GM18909 (cell line): ENCODE measurements around the gene ADAMTS8.

ENCODE experiments used
- ATAC-seq: cut with Tn5 transposase; IDR thresholded peaks from one replicate; pipeline ENCODE4 v1.9.1; 2021; ENCODE audit warnings: mild to moderate bottlenecking; ENCODE audit not compliant: unreplicated experiment, poor library complexity

ADAMTS8 gene

GRCh38 chr11:130421199-130421585 lies 7.2 kb downstream of the ADAMTS8 start:
- ATAC-seq, result no peak

GRCh38 chr11:130420478-130421198 lies 7.8 kb downstream of the ADAMTS8 start:
- no peak for ATAC-seq

DNA sequence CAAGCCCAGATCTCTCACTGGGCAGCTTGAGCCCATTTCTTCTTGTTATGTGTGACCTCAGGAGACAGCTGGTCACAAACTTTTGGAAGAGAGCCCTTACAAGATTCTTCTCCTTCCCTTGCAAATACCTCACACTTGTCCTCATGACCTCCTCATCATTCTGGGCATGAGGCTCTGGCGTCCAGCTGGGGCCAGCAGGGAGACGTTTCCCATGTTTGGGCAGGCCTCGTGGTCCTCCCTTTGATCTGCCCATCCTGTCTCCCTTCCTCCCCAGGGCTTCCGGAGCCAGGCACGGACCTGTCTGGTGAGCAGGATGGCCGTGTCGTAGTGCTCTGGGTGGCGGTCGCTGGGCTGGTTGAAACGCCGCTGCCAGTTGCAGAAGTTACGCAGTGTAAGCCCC lies 9.7 kb downstream of the ADAMTS8 start:
- ATAC-seq, result no peak

- no peak for ATAC-seq
These were observed 10.2 kb downstream of the ADAMTS8 start for GRCh38 chr11:130418210-130418609.

- ATAC-seq, result no peak
These were observed 11.5 kb downstream of the ADAMTS8 start for GRCh38 chr11:130416906-130417305.

- no peak for ATAC-seq
These were observed 11.9 kb downstream of the ADAMTS8 start for GRCh38 chr11:130416530-130416882.

DNA sequence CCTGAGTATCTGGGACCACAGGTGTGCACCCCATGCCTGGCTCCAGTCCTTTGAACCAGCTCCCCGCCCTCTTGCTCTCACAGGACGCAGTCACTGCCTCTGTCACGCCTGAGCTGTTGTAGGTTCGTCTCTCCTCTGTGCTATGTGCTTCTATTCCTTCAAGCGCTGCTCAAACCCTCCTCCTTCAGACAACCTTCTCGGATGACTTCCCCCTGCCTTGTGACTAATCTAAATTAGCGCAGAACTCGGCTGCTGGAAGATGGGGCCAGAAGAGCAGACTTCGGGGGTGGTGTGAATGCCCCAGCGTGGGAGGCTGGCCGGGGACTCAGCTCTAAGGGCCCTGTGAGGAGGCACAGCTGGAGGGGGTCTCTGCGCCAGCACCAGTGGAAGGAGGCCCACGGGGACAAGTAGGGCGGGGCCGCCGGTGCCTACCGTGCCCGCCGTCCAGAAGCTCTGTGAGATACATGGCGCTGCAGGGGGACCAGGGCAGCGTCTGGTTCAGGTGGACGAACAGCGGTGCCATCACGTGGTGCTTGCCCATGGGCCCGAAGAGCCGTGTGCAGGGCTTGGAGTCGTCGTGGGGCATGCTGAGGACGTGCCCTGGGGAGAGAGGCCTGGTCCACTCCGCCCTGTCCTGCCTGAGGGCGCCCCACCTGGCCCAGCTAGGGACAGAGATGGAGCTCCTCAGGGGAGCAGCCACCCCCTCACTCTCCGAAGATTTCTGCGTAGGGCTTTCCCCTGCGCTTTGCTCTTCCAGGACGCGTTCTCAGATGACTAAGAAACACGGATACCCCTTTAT lies 12.5 kb downstream of the ADAMTS8 start:
- ATAC-seq, result no peak

GRCh38 chr11:130414107-130415080 lies 14.0 kb downstream of the ADAMTS8 start:
- ATAC-seq, result no peak

GRCh38 chr11:130413405-130414106 lies 14.9 kb downstream of the ADAMTS8 start:
- ATAC-seq, result no peak

GRCh38 chr11:130411223-130411622 lies 17.2 kb downstream of the ADAMTS8 start:
- ATAC-seq, result no peak

- ATAC-seq, result no peak
These were observed 18.6 kb downstream of the ADAMTS8 start for GRCh38 chr11:130409594-130410388.

DNA sequence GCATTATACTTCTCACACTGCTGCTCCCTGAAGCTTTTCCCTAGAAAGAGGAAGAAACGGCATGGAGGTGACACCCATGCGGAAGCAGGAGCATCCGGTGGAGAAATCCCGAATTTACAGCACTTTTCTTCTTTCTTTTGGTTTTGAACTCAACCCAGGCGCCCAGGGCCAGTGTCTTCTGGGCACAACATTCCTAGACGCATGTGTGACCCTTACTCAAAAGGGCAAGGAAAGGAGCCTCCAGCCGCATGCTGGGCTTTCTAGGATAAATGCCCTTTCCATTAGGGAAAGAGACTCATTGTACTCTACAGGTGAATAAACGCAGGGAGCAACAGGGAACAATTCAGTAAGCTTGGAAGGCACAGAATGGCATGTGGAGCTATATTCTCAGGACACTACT lies 19.5 kb downstream of the ADAMTS8 start:
- ATAC-seq, result no peak

DNA sequence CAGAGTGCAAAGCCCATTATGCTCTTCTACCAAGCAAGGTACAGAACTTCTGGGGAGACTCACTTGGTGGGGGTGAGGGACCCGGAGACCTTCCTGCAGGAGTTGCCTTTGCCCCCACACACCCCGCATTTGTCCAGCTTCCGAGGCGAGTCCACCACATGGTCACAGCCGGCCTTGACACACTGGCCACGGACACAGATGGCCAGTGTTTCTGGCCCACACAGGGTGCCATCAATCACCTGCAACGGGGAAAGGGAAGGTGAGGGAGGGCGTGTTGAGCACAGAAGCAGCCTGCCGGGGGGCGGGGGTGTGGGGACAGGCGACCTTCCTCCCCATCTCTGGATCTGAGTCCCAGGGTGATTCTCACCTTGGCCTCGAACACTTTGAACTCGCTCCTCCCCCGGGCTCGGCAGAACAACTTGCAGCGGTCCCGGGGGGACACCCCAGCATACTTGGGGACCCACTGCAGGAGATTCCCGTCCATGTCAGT lies 20.0 kb downstream of the ADAMTS8 start:
- no peak for ATAC-seq

DNA sequence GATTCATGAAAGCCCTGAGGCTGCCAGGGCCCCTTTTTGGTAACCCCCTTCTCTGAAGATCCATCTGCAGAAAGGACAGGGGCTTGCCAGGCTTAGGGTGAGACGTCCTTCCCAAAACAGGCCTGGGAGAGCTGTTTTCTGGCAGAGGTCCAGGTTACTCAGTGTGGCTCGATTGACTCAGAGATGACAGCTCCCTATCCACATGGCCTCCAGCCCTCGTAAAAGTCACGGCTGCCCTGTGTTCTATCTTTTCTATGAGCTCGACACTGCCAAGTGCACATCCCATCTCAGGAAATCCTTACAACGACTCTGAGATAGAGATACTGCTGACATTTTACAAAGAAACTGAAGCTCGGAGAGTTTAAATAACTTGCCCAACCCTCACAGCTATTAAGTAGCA lies 20.4 kb downstream of the ADAMTS8 start:
- no peak for ATAC-seq

- no peak for ATAC-seq
These were observed 23.0 kb downstream of the ADAMTS8 start for GRCh38 chr11:130405428-130405827.

GRCh38 chr11:130404727-130405126 lies 23.7 kb downstream of the ADAMTS8 start:
- ATAC-seq, result no peak

- no peak for ATAC-seq
These were observed 24.4 kb downstream of the ADAMTS8 start for GRCh38 chr11:130403967-130404366.

- no peak for ATAC-seq
These were observed 25.1 kb downstream of the ADAMTS8 start for GRCh38 chr11:130403271-130403804.

GRCh38 chr11:130402570-130402969 lies 25.8 kb downstream of the ADAMTS8 start:
- no peak for ATAC-seq
